DOHH2 (cell line): Measurements from ENCODE around the gene CCT8L2.
"Not testable (repeated sequence)": the region's sequence is repeated elsewhere in the genome, so short reads cannot be mapped to it uniquely, and the experiment has no call there.

Source experiments
- H3F3A ChIP-seq: fragments of 200-600 bp; sonication (generic), shearing (Covaris generic); 2 replicates; pipeline ENCODE4 v1.6.0; 2016; ENCODE audit warnings: antibody characterized with exemption, mild to moderate bottlenecking; ENCODE audit not compliant: control insufficient read depth, insufficient read depth
- H3K27ac ChIP-seq: fragments of 200-600 bp; sonication (generic); 2 replicates; pipeline ENCODE4 v1.5.1; 2014; ENCODE audit warnings: low read depth, mild to moderate bottlenecking, low read length, moderate library complexity
- H3K27me3 ChIP-seq: fragments of 200-600 bp; sonication (generic); 2 replicates; pipeline ENCODE4 v1.6.1; 2014; ENCODE audit warnings: mild to moderate bottlenecking, low read length, mixed read lengths; ENCODE audit not compliant: control insufficient read depth
- H3K36me3 ChIP-seq: fragments of 200-600 bp; sonication (generic); 2 replicates; pipeline ENCODE4 v1.6.1; 2014; ENCODE audit warnings: mild to moderate bottlenecking, low read length, moderate library complexity, mixed read lengths; ENCODE audit not compliant: control insufficient read depth
- H3K4me1 ChIP-seq: fragments of 200-600 bp; sonication (generic); 2 replicates; pipeline ENCODE4 v1.6.1; 2014; ENCODE audit warnings: mild to moderate bottlenecking, low read length, mixed read lengths; ENCODE audit not compliant: control insufficient read depth
- H3K4me2 ChIP-seq: fragments of 200-600 bp; sonication (generic); 2 replicates; pipeline ENCODE4 v1.6.0; 2014; ENCODE audit warnings: mild to moderate bottlenecking, low read length, moderate library complexity
- H3K4me3 ChIP-seq: fragments of 200-600 bp; sonication (generic); 2 replicates; pipeline ENCODE4 v1.5.1; 2014; ENCODE audit warnings: mild to moderate bottlenecking, low read length, mixed read lengths
- H3K79me2 ChIP-seq: fragments of 200-600 bp; sonication (generic); 2 replicates; pipeline ENCODE4 v1.6.1; 2014; ENCODE audit warnings: mild to moderate bottlenecking, low read length, mixed read lengths; ENCODE audit not compliant: control insufficient read depth
- H3K9me2 ChIP-seq: fragments of 200-600 bp; sonication (generic); replicated peaks from 2 replicates; pipeline ENCODE4 v1.6.1; 2014; ENCODE audit warnings: mild to moderate bottlenecking, low read length, mixed read lengths; ENCODE audit not compliant: control insufficient read depth
- H3K9me3 ChIP-seq: fragments of 200-600 bp; sonication (generic); 2 replicates; pipeline ENCODE4 v1.6.1; 2014; ENCODE audit warnings: antibody characterized with exemption, low read length, mixed read lengths; ENCODE audit not compliant: control insufficient read depth, insufficient read depth
- H4K20me1 ChIP-seq: fragments of 200-600 bp; sonication (generic); 2 replicates; pipeline ENCODE4 v1.6.0; 2014; ENCODE audit warnings: low read depth, mild to moderate bottlenecking, antibody characterized with exemption, low read length, moderate library complexity; ENCODE audit not compliant: control insufficient read depth, insufficient read depth
- EZH2phosphoT487 ChIP-seq: fragments of 200-600 bp; sonication (generic); IDR thresholded peaks from 2 replicates; pipeline ENCODE4 v1.6.1; 2017; ENCODE audit warnings: borderline replicate concordance, mild to moderate bottlenecking, antibody characterized with exemption, low read length, moderate library complexity, mixed read lengths
- TF ChIP-seq, protein P1 (sequence below): fragments of 200-600 bp; sonication (generic); IDR thresholded peaks from one replicate; pipeline ENCODE4 v1.5.1; 2014; ENCODE audit warnings: antibody characterized with exemption, mild to moderate bottlenecking, low read depth, low read length; ENCODE audit not compliant: poor library complexity, severe bottlenecking

The CCT8L2 gene

DNA sequence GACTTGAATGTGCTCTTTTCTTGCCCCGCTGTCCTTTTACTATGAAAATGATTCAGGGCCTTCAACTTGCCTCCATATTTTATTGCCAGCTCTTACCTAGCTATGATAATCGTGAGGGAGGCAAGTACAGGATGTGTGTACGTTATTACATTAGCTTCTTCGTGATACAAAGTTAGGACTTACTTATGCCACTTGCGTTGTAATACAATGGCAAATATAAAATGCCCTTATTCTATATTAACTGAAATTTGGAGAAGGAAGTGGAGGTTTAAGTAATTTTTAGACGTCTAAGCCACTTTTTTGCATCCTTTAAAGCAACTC, 10.8 kb upstream of the CCT8L2 start:
- H3K27ac ChIP-seq: no peak overlapping the region
- no peaks in the 10 kb centered on the region for H3K36me3 ChIP-seq
- no peaks in the 10 kb centered on the region for H3K9me2 ChIP-seq
- TF ChIP-seq EZH2phosphoT487: no peak
- TF ChIP-seq, protein P1, sequence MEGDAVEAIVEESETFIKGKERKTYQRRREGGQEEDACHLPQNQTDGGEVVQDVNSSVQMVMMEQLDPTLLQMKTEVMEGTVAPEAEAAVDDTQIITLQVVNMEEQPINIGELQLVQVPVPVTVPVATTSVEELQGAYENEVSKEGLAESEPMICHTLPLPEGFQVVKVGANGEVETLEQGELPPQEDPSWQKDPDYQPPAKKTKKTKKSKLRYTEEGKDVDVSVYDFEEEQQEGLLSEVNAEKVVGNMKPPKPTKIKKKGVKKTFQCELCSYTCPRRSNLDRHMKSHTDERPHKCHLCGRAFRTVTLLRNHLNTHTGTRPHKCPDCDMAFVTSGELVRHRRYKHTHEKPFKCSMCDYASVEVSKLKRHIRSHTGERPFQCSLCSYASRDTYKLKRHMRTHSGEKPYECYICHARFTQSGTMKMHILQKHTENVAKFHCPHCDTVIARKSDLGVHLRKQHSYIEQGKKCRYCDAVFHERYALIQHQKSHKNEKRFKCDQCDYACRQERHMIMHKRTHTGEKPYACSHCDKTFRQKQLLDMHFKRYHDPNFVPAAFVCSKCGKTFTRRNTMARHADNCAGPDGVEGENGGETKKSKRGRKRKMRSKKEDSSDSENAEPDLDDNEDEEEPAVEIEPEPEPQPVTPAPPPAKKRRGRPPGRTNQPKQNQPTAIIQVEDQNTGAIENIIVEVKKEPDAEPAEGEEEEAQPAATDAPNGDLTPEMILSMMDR: no peak
- H3F3A ChIP-seq: no peaks in the 10 kb centered on the region
- H3K4me1 ChIP-seq: no peaks in the 10 kb centered on the region
- H3K4me3 ChIP-seq: no peak overlapping the region
- H3K79me2 ChIP-seq: no peaks in the 10 kb centered on the region
- no peaks in the 10 kb centered on the region for H3K27me3 ChIP-seq
- no peaks in the 10 kb centered on the region for H3K9me3 ChIP-seq
- H3K4me2 ChIP-seq: no peak overlapping the region
- H4K20me1 ChIP-seq: no peaks in the 10 kb centered on the region

DNA sequence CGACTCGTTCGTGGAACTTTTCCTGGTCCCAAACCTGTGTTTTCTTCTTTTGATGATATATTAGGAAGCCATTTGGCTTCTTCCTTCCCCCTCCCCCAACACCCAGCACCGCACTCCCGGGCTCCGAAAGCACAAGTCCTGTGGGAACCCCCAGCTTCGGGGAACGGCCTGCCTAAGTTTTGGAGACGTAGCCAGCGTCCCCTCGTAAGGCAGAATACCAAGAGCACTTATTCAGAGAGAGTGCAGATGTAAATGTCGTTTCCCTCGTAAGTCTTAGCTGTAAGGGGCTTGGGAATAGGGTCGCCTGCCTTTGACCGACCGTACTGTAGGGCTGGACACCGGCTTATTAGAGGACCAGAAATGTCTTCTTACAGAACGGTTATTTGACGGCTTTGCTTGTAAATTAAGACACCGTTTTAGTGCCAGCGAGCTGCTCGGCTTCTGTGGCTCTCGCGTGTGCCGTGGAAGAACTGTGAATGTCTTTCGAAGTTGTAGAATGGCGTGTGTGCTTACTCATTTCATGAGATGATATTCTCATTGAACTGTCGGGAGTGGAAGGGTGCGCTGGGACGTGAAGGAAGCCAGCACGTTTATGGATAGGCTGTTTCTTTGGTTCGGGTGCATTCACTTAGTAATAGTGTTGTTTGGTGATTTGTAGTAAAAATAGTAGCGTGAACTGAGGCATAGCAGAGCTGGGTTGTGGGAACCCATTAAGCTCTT, 10.3 kb upstream of the CCT8L2 start:
- not testable (repeated sequence) for H3K4me3 ChIP-seq, H4K20me1 ChIP-seq, H3K79me2 ChIP-seq, H3K27ac ChIP-seq, H3K9me3 ChIP-seq, H3K4me2 ChIP-seq, H3K36me3 ChIP-seq, H3F3A ChIP-seq, H3K9me2 ChIP-seq, H3K4me1 ChIP-seq, H3K27me3 ChIP-seq

DNA sequence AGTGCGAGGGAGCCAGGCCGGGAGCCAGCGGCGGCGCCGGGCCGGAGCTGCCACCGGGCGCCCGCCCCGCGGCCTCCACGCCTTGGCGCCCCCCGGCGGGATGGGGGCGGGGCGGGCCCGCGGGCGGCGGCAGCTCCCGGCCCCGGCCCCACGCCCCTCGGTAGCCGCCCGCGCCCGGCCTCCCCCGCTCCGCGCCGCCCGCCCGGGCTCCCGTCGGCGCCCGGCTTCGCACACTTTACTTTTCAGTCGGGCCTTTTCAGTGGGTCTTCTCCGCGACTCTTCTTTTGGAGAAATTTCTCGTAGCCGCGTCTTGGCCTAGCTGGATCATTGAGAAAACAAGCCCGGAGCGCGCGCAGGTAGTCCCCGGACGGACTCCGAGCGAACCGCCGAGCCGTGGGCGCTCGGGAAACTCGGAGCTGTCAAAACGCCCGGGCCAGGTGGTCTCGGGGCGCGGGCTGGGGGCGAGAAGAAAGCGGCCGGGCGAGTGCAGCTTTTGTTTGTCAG, 9.7 kb upstream of the CCT8L2 start:
- not testable (repeated sequence) for H3K4me3 ChIP-seq, H3K4me1 ChIP-seq, H3K79me2 ChIP-seq, H3K9me3 ChIP-seq, H3K36me3 ChIP-seq, H3K9me2 ChIP-seq, H3K27me3 ChIP-seq, H3K27ac ChIP-seq, H3F3A ChIP-seq, H4K20me1 ChIP-seq, H3K4me2 ChIP-seq

DNA sequence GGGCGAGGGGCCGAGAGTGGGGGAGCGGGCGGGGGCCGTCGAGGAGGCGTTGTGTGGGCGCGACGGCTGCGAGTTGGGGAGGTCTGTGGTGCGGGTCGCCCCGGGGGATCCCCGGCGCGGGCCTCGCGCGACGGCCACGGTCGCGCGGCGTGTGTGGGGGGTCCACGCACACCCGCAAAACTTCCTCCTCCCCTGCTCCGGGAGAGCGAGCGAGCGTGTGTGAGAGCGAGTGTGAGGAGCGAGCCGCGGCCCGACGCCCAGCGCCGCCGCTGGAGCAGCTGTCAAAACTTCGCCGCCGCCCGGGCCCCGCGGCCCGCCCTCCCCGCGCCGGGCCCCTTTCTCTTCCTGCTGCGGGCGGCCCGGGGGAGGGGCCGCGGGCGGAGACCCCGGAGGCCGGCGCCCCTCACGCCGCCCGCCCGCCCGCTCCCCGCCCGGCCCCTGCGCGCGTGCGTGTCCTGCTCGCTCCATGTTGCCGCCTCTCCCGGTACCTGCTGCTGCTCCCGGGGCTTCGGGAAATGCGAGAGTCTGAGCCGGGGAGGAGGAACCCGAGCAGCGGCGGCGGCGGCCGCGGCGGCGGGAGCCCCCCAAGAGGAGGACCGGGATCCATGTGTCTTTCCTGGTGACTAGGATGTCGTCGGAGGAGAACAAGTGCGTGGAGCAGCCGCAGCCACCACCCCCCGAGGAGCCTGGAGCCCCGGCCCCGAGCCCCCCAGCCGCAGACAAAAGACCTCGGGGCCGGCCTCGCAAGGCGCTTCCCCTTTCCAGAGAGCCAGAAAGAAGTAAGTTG, 9.0 kb upstream of the CCT8L2 start:
- Histone ChIP-seq H3K9me2 (no peaks in the 10 kb centered on the region), H3F3A (no peaks in the 10 kb centered on the region), H3K79me2 (no peaks in the 10 kb centered on the region), H3K4me3 (no peak overlapping the region), H3K27me3 (no peaks in the 10 kb centered on the region), H4K20me1 (no peaks in the 10 kb centered on the region), H3K9me3 (no peaks in the 10 kb centered on the region), H3K27ac (no peak overlapping the region), H3K4me1 (no peaks in the 10 kb centered on the region), H3K36me3 (no peaks in the 10 kb centered on the region), H3K4me2 (no peak overlapping the region)
- TF ChIP-seq, protein P1: no peak
- TF ChIP-seq EZH2phosphoT487: no peak

DNA sequence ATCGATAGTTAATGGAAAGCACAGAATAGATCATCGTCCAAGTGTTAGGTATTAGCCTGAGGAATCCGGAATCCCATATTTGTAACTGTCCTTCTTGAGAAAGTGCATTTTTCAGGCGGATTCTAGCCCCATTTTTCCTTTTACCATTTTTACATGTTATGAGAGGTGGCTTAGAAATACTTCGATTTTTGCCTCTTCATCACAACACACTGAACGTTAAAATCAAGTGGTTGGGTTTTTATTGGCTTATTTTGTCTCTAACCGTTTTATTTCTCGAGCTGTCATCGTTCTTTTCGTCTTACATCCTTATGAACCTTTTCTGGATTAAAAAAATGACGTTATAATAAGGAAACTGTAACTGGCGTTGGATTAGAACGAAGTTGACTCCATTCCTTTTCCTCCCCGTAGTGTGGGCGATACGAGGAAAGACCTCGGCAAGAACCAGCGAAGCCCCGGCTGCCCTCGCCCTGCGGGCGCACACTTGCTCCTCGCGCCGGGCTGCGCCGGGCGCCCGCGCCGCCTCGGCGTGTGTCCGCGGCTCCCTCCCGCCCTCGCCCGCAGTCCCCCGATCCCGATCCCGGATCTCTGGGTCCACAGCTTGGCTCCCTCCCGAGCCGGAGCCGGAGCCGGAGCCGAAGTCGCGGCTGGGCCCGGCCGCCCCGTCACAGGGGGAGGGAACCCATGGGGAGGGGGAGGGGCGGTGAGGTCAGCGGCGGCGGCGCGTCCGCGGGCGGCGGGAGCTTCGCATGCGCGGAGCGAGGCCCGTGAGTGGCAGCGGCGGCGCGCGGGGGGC, 8.2 kb upstream of the CCT8L2 start:
- not testable (repeated sequence) for H3K27me3 ChIP-seq, H3K79me2 ChIP-seq, H3K9me2 ChIP-seq, H3F3A ChIP-seq, H4K20me1 ChIP-seq, H3K4me2 ChIP-seq, H3K4me3 ChIP-seq, H3K27ac ChIP-seq, H3K36me3 ChIP-seq, H3K4me1 ChIP-seq, H3K9me3 ChIP-seq

DNA sequence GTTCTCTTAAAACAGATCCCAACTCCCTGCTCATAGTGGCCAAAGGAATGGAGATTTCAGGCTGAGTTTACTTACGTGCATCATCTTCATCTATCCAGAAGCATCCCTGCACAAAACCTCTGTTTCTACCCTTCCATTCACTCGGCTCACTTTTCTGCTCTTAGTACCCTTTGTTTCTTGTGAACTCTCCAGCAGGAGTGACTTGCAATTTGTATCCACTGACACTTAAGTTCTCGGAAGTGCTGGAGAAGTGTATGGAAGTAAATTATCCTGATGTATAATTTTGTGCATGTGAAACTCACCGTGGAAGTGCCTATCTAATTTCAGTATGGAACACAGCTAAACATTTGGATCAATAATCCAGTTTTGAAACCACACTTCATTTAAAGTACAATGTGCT, 7.0 kb upstream of the CCT8L2 start:
- not testable (repeated sequence) for H4K20me1 ChIP-seq, H3K27me3 ChIP-seq, H3K4me3 ChIP-seq, H3F3A ChIP-seq, H3K79me2 ChIP-seq, H3K4me2 ChIP-seq, H3K9me3 ChIP-seq, H3K36me3 ChIP-seq, H3K9me2 ChIP-seq, H3K4me1 ChIP-seq, H3K27ac ChIP-seq
